Measurements from ENCODE around the gene MAPK12. TPM values are rescaled to one million over a fixed set of nuclear protein-coding genes. Genes with fewer than 3 reads are reported as not detected.

Gene MAPK12
- total RNA-seq, 1 experiment from 2014 or later, result 86.7 TPM

- peak overlapping the region; percentile 96 for H3K9ac ChIP-seq (ENCODE audit: low read length)
- 0 out of 4 replicates have a peak, but pooled peaks cover 0 to 2% of the 10 kb centered on the region in 2 experiments for H3K36me3 ChIP-seq (ENCODE audit: control insufficient read depth in 1 of 2, insufficient read depth in 2 of 2, low read length in 2 of 2)
- H3K4me3 ChIP-seq (replicated peaks in 1 of 2; ENCODE audit: low read depth in 1 of 2, low read length in 2 of 2), result peak overlapping the region; percentile 70 to 91
- H3K4me2 ChIP-seq (ENCODE audit: low read length), result peak overlapping the region; percentile 98
- BruUV-seq (replicated peaks), result no TSS peak
- no peak overlapping the region for H2AFZ ChIP-seq (ENCODE audit: low read depth, low read length, poor library complexity, severe bottlenecking)
- peak overlapping the region; percentile 99 for H3K27ac ChIP-seq (ENCODE audit: low read depth, low read length)
- H3K9me2 ChIP-seq (ENCODE audit: insufficient read depth), result no peaks in the 10 kb centered on the region
- H3K9me3 ChIP-seq (ENCODE audit: control insufficient read depth in 1 of 2, insufficient read depth in 1 of 2, low read depth in 1 of 2, low read length in 2 of 2), result no peaks in the 10 kb centered on the region
- ATAC-seq (peak; percentile 41), DNase-seq (ENCODE audit: low read depth, low spot score) (no peak)
- peaks cover 65% of the 10 kb centered on the region for H3K79me2 ChIP-seq (ENCODE audit: insufficient read depth, low read length)
- TF ChIP-seq CTCF (IDR thresholded peaks at IDR 0.05 in 2 of 3, conservative IDR thresholded peaks at IDR 0.05 in 1 of 3; ENCODE audit: borderline replicate concordance in 1 of 3, insufficient read depth in 1 of 3, low read depth in 2 of 3, low read length in 2 of 3) (no peak), ZFX (IDR thresholded peaks at IDR 0.05) (peak; percentile 26; the same call in 1 of the 2 replicates)
- H3K4me1 ChIP-seq (ENCODE audit: control insufficient read depth in 1 of 2, insufficient read depth in 2 of 2, low read length in 2 of 2), result peaks cover 50 to 74% of the 10 kb centered on the region in 2 experiments
- no peaks in the 10 kb centered on the region for H3K27me3 ChIP-seq (ENCODE audit: insufficient read depth, low read length)
- intact Hi-C loops (cut with micrococcal nuclease), result no loop called here
- ChIA-PET CTCF (interaction anchor here (0.8 to 1.2 kb wide), 2 partner anchors 12 to 37 kb away, joined by 3 read pairs; no protein-coding TSS in a partner anchor), POLR2A (interaction anchor here (1.2 to 1.8 kb wide), 3 partner anchors 12 to 32 kb away, joined by 3 to 5 read pairs (median 4); no protein-coding TSS in a partner anchor), RAD21 (ENCODE audit: low non-redundant PET in 1 of 2, low total read pairs in 2 of 2, uncharacterized antibody in 2 of 2, unreplicated experiment in 2 of 2) (interaction anchor here in 1 of 2 experiments (0.7 to 0.8 kb wide), 2 partner anchors 21 to 22 kb away, joined by 3 read pairs; no protein-coding TSS in a partner anchor)
- H4K20me1 ChIP-seq (ENCODE audit: insufficient read depth), result no peaks in the 10 kb centered on the region
Observed at GRCh38 chr22:50305393-50305922, 44.0 kb upstream of the MAPK12 start.

- DNase-seq (ENCODE audit: low read depth, low spot score) (no peak), ATAC-seq (no peak)
- H3K27ac ChIP-seq (ENCODE audit: low read depth, low read length), result peak overlapping the region; percentile 99
- BruUV-seq (replicated peaks), result no TSS peak
- H3K9me2 ChIP-seq (ENCODE audit: insufficient read depth), result no peaks in the 10 kb centered on the region
- no peaks in the 10 kb centered on the region for H3K27me3 ChIP-seq (ENCODE audit: insufficient read depth, low read length)
- no peaks in the 10 kb centered on the region for H4K20me1 ChIP-seq (ENCODE audit: insufficient read depth)
- peak overlapping the region; percentile 70 to 91 for H3K4me3 ChIP-seq (replicated peaks in 1 of 2; ENCODE audit: low read depth in 1 of 2, low read length in 2 of 2)
- TF ChIP-seq REST (IDR thresholded peaks at IDR 0.05; ENCODE audit: low read depth) (no peak), SIN3A (IDR thresholded peaks at IDR 0.05; ENCODE audit: low read depth) (no peak), SRF (IDR thresholded peaks at IDR 0.05; ENCODE audit: low read depth) (no peak), POLR2AphosphoS5 (IDR thresholded peaks at IDR 0.05; ENCODE audit: low read depth, low read length) (peak; percentile 34), EGR1 (IDR thresholded peaks at IDR 0.05; ENCODE audit: low read depth) (no peak)
- H3K9me3 ChIP-seq (ENCODE audit: control insufficient read depth in 1 of 2, insufficient read depth in 1 of 2, low read depth in 1 of 2, low read length in 2 of 2), result no peaks in the 10 kb centered on the region
- H3K4me1 ChIP-seq (ENCODE audit: control insufficient read depth in 1 of 2, insufficient read depth in 2 of 2, low read length in 2 of 2), result peaks cover 50 to 81% of the 10 kb centered on the region in 2 experiments
- no peak overlapping the region for H2AFZ ChIP-seq (ENCODE audit: low read depth, low read length, poor library complexity, severe bottlenecking)
- ChIA-PET RAD21 (ENCODE audit: low non-redundant PET in 1 of 2, low total read pairs in 2 of 2, uncharacterized antibody in 2 of 2, unreplicated experiment in 2 of 2) (interaction anchor here in 1 of 2 experiments (0.7 kb wide), 1 partner anchor 21 kb away, joined by 3 read pairs; no protein-coding TSS in a partner anchor), CTCF (interaction anchor here (0.8 to 1.2 kb wide), 3 partner anchors 11 to 38 kb away, joined by 3 read pairs; no protein-coding TSS in a partner anchor), POLR2A (interaction anchor here (1.2 to 2.3 kb wide), 3 partner anchors 10 to 23 kb away, joined by 4 to 11 read pairs (median 5); no protein-coding TSS in a partner anchor)
- 0 out of 4 replicates have a peak, but pooled peaks cover 0 to 2% of the 10 kb centered on the region in 2 experiments for H3K36me3 ChIP-seq (ENCODE audit: control insufficient read depth in 1 of 2, insufficient read depth in 2 of 2, low read length in 2 of 2)
- H3K79me2 ChIP-seq (ENCODE audit: insufficient read depth, low read length), result peaks cover 72% of the 10 kb centered on the region
- intact Hi-C loops (cut with micrococcal nuclease), result no loop called here
- H3K4me2 ChIP-seq (ENCODE audit: low read length), result peak overlapping the region; percentile 98
- peak overlapping the region; percentile 96 for H3K9ac ChIP-seq (ENCODE audit: low read length)
Observed at GRCh38 chr22:50304528-50305392, 43.3 kb upstream of the MAPK12 start.
